Measurements from ENCODE around the gene MGAT4A. TPM values are rescaled to one million over a fixed set of nuclear protein-coding genes. Genes with fewer than 3 reads are reported as not detected.

MGAT4A gene
- total and polyA plus RNA-seq, 2 of the 13 experiments (the other 11 are each of a cell fraction or from before 2014, with no cell fraction given), result 47.2 to 90.9 TPM

- FAIRE-seq, result no peak
- peaks cover 4 to 31% of the 10 kb centered on the region in 2 experiments; a peak in 4 of 5 replicates for H3K36me3 ChIP-seq (replicated peaks in 1 of 2; ENCODE audit: control insufficient read depth in 1 of 2, insufficient read depth in 2 of 2, low read length in 2 of 2)
- H3K9ac ChIP-seq (ENCODE audit: insufficient read depth, low read depth, low read length), result no peak overlapping the region
- intact Hi-C loops (cut with micrococcal nuclease; ENCODE audit: unreplicated experiment) (no loop called here), in situ Hi-C loops (cut with HindIII; ENCODE audit: extremely low pct_ligation_motif_present, low pct_unique_long_range_greater_than_20kb) (loop anchor here (5.0 kb wide), 1 partner anchor 182 kb away; no protein-coding TSS in a partner anchor)
- ChIA-PET POLR2A (no interaction called here), CTCF (ENCODE audit: low intra/inter-chr PET ratio, low total read pairs) (no interaction called here)
- no TSS peak for BruUV-seq (replicated peaks)
- TF ChIP-seq MLX (CRISPR knock-in tag; IDR thresholded peaks at IDR 0.05), result no peak
- TF ChIP-seq ZNF839 (CRISPR knock-in tag; IDR thresholded peaks at IDR 0.05; ENCODE audit: borderline replicate concordance), result no peak
- TF ChIP-seq ZNF326 (CRISPR knock-in tag; IDR thresholded peaks at IDR 0.05; ENCODE audit: borderline replicate concordance), result no peak
- TF ChIP-seq AHR (CRISPR knock-in tag; IDR thresholded peaks at IDR 0.05), result no peak
- no peak for TF ChIP-seq ZNF205 (CRISPR knock-in tag; IDR thresholded peaks at IDR 0.05)
- TF ChIP-seq ZNF660 (CRISPR knock-in tag; IDR thresholded peaks at IDR 0.05; ENCODE audit: borderline replicate concordance, low read depth), result no peak
- no peak for TF ChIP-seq PLSCR1 (CRISPR knock-in tag; IDR thresholded peaks at IDR 0.05; ENCODE audit: borderline replicate concordance)
- no peak for TF ChIP-seq ZNF460 (CRISPR knock-in tag; IDR thresholded peaks at IDR 0.05; ENCODE audit: borderline replicate concordance)
- TF ChIP-seq ZNF446 (CRISPR knock-in tag; IDR thresholded peaks at IDR 0.05), result no peak
- TF ChIP-seq ZUFSP (CRISPR knock-in tag; IDR thresholded peaks at IDR 0.05; ENCODE audit: borderline replicate concordance), result no peak
- no peak for TF ChIP-seq ONECUT2 (CRISPR knock-in tag; IDR thresholded peaks at IDR 0.05)
- TF ChIP-seq KAT8 (CRISPR knock-in tag; IDR thresholded peaks at IDR 0.05), result no peak
- no peak for TF ChIP-seq ZNF543 (CRISPR knock-in tag; IDR thresholded peaks at IDR 0.05)
- TF ChIP-seq MIXL1 (CRISPR knock-in tag; IDR thresholded peaks at IDR 0.05), result no peak
- no peak for TF ChIP-seq ZNF75D (CRISPR knock-in tag; IDR thresholded peaks at IDR 0.05; ENCODE audit: borderline replicate concordance)
- TF ChIP-seq ZNF264 (CRISPR knock-in tag; IDR thresholded peaks at IDR 0.05), result no peak
- TF ChIP-seq HMGXB3 (CRISPR knock-in tag; IDR thresholded peaks at IDR 0.05; ENCODE audit: borderline replicate concordance), result no peak
- TF ChIP-seq ADNP (CRISPR knock-in tag; IDR thresholded peaks at IDR 0.05), result no peak
- peaks cover under 1% of the 10 kb centered on the region; the same call in 1 of the 2 replicates for H3K4me1 ChIP-seq (ENCODE audit: insufficient read depth, low read length)
- H3K79me2 ChIP-seq (ENCODE audit: insufficient read depth, low read length), result peaks cover 2% of the 10 kb centered on the region
- H3K27me3 ChIP-seq (ENCODE audit: control insufficient read depth in 1 of 2, insufficient read depth in 2 of 2, low read length in 2 of 2), result no peaks in the 10 kb centered on the region
- H3K9me3 ChIP-seq (ENCODE audit: low read length), result no peaks in the 10 kb centered on the region
- 98% methylated on average over 3 of the region's 3 CpGs for WGBS (ENCODE audit: low lambda C conversion rate)
- DNase-seq (ENCODE audit: low spot score), result no peak
- H3K27ac ChIP-seq (ENCODE audit: extremely low read length, insufficient read depth, low read length), result no peak overlapping the region
- H2AFZ ChIP-seq (ENCODE audit: low read length), result no peak overlapping the region
- no peak for ATAC-seq
- no peak overlapping the region for H3K4me3 ChIP-seq (replicated peaks in 1 of 3; ENCODE audit: insufficient read depth in 1 of 3, low read depth in 2 of 3, low read length in 3 of 3)
- no peaks in the 10 kb centered on the region for H4K20me1 ChIP-seq (ENCODE audit: insufficient read depth, low read length)
- H3K4me2 ChIP-seq (ENCODE audit: low read depth, low read length), result no peak overlapping the region
These were observed 76.0 kb downstream of the MGAT4A start for GRCh38 chr2:98654699-98655495.
